GM23248 (cell line): ENCODE measurements around the gene LRP4.
"Not testable (repeated sequence)": the region's sequence is repeated elsewhere in the genome, so short reads cannot be mapped to it uniquely, and the experiment has no call there.

Experiments used
- EZH2 ChIP-seq: fragments of 200-600 bp; sonication (generic); IDR thresholded peaks from 2 replicates; pipeline ENCODE4 v1.6.1; 2018; ENCODE audit warnings: antibody characterized with exemption, mild to moderate bottlenecking; ENCODE audit not compliant: insufficient read depth, poor library complexity, severe bottlenecking
- EZH2phosphoT487 ChIP-seq: fragments of 200-600 bp; sonication (generic); IDR thresholded peaks from 2 replicates; pipeline ENCODE4 v1.6.1; 2018; ENCODE audit warnings: antibody characterized with exemption, moderate library complexity, mild to moderate bottlenecking, low read depth; ENCODE audit not compliant: insufficient read depth

GRCh38 chr11:46961886-46962285 lies 43.5 kb upstream of the LRP4 start:
- not testable (repeated sequence) for TF ChIP-seq EZH2, EZH2phosphoT487
